OCI-LY1 (cell line): Measurements from ENCODE around the gene PCSK6.

Experiments used
- H2AFZ ChIP-seq: fragments of 200-600 bp; sonication (generic), shearing (Covaris generic); 2 replicates; pipeline ENCODE4 v1.6.0; 2014; ENCODE audit warnings: antibody characterized with exemption, mild to moderate bottlenecking, low read length
- H3F3A ChIP-seq: fragments of 200-600 bp; sonication (generic), shearing (Covaris generic); 2 replicates; pipeline ENCODE4 v1.6.0; 2014; ENCODE audit warnings: mild to moderate bottlenecking, antibody characterized with exemption, low read length, moderate library complexity; ENCODE audit not compliant: insufficient read depth
- H3K27ac ChIP-seq: fragments of 200-600 bp; sonication (generic); 2 replicates; pipeline ENCODE4 v1.5.1; 2014; ENCODE audit warnings: low read length, mixed run types, mild to moderate bottlenecking, low read depth; ENCODE audit not compliant: poor library complexity, severe bottlenecking
- H3K27me3 ChIP-seq: fragments of 200-600 bp; sonication (generic); 2 replicates; pipeline ENCODE4 v1.6.0; 2014; ENCODE audit warnings: antibody characterized with exemption, mild to moderate bottlenecking, low read length, moderate library complexity; ENCODE audit not compliant: insufficient read depth
- H3K36me3 ChIP-seq: fragments of 200-600 bp; sonication (generic); 2 replicates; pipeline ENCODE4 v1.6.1; 2014; ENCODE audit warnings: mild to moderate bottlenecking, antibody characterized with exemption, low read length, moderate library complexity, mixed read lengths; ENCODE audit not compliant: insufficient read depth
- H3K4me1 ChIP-seq: fragments of 200-600 bp; sonication (generic); 2 replicates; pipeline ENCODE4 v1.5.1; 2014; ENCODE audit warnings: mild to moderate bottlenecking, low read length, moderate library complexity; ENCODE audit not compliant: insufficient read depth, severe bottlenecking
- H3K4me2 ChIP-seq: fragments of 200-600 bp; sonication (generic), shearing (Covaris generic); 2 replicates; pipeline ENCODE4 v1.6.1; 2014; ENCODE audit warnings: low read length
- H3K4me3 ChIP-seq: fragments of 200-600 bp; sonication (generic); 2 replicates; pipeline ENCODE4 v1.5.1; 2014; ENCODE audit warnings: low read length, low read depth, mild to moderate bottlenecking, mixed read lengths; ENCODE audit not compliant: poor library complexity, severe bottlenecking
- H3K79me2 ChIP-seq: fragments of 200-600 bp; shearing (Covaris generic); 2 replicates; pipeline ENCODE4 v1.6.1; 2016; ENCODE audit warnings: mixed run types, low read length, mixed read lengths; ENCODE audit not compliant: insufficient read depth
- H3K9ac ChIP-seq: fragments of 200-600 bp; sonication (generic), shearing (Covaris generic); 2 replicates; pipeline ENCODE4 v1.6.1; 2014; ENCODE audit warnings: mild to moderate bottlenecking, low read length, mixed read lengths
- H3K9me2 ChIP-seq: fragments of 200-600 bp; sonication (generic), shearing (Covaris generic); 2 replicates; pipeline ENCODE4 v1.6.1; 2014; ENCODE audit warnings: low read depth, mild to moderate bottlenecking, low read length, mixed read lengths
- H3K9me3 ChIP-seq: fragments of 200-600 bp; shearing (Covaris generic); 2 replicates; pipeline ENCODE4 v1.6.1; 2014; ENCODE audit warnings: low read length, mixed read lengths
- H4K20me1 ChIP-seq: fragments of 200-600 bp; sonication (generic), shearing (Covaris generic); 2 replicates; pipeline ENCODE4 v1.6.0; 2016; ENCODE audit warnings: mild to moderate bottlenecking, low read length; ENCODE audit not compliant: insufficient read depth
- CTCF ChIP-seq: fragments of 200-600 bp; sonication (generic), shearing (Covaris generic); IDR thresholded peaks from 2 replicates; pipeline ENCODE4 v1.5.1; 2017; ENCODE audit warnings: mild to moderate bottlenecking, antibody characterized with exemption, low read length, moderate library complexity, mixed read lengths
- EZH2 ChIP-seq: fragments of 200-600 bp; sonication (generic), shearing (Covaris generic); IDR thresholded peaks from 2 replicates; pipeline ENCODE4 v1.8.0; 2017; ENCODE audit warnings: borderline replicate concordance, mixed run types, mild to moderate bottlenecking, antibody characterized with exemption, low read length, moderate library complexity, mixed read lengths

Gene PCSK6

GRCh38 chr15:101374326-101374725, 115.2 kb downstream of the PCSK6 start:
- H3K27ac ChIP-seq: no peak overlapping the region
- H3K9me2 ChIP-seq: no peaks in the 10 kb centered on the region
- no peaks in the 10 kb centered on the region for H3K36me3 ChIP-seq
- 0 out of 2 replicates have a peak, but pooled peaks cover 4% of the 10 kb centered on the region for H3K27me3 ChIP-seq
- H2AFZ ChIP-seq: no peak overlapping the region
- no peak for TF ChIP-seq CTCF
- TF ChIP-seq EZH2: no peak
- H3K79me2 ChIP-seq: no peaks in the 10 kb centered on the region
- no peaks in the 10 kb centered on the region for H4K20me1 ChIP-seq
- no peak overlapping the region for H3K4me3 ChIP-seq
- no peaks in the 10 kb centered on the region for H3F3A ChIP-seq
- no peaks in the 10 kb centered on the region for H3K9me3 ChIP-seq
- no peak overlapping the region for H3K9ac ChIP-seq
- H3K4me2 ChIP-seq: no peak overlapping the region
- no peaks in the 10 kb centered on the region for H3K4me1 ChIP-seq

GRCh38 chr15:101373577-101373976, 115.9 kb downstream of the PCSK6 start:
- H3K4me3 ChIP-seq: no peak overlapping the region
- H3K9ac ChIP-seq: no peak overlapping the region
- 0 out of 2 replicates have a peak, but pooled peaks cover 4% of the 10 kb centered on the region for H3K27me3 ChIP-seq
- no peak overlapping the region for H3K27ac ChIP-seq
- H3K4me1 ChIP-seq: no peaks in the 10 kb centered on the region
- H3K4me2 ChIP-seq: no peak overlapping the region
- H3K79me2 ChIP-seq: no peaks in the 10 kb centered on the region
- no peaks in the 10 kb centered on the region for H3F3A ChIP-seq
- no peaks in the 10 kb centered on the region for H4K20me1 ChIP-seq
- no peaks in the 10 kb centered on the region for H3K36me3 ChIP-seq
- no peak overlapping the region for H2AFZ ChIP-seq
- no peak for TF ChIP-seq CTCF
- TF ChIP-seq EZH2: no peak
- H3K9me3 ChIP-seq: no peaks in the 10 kb centered on the region
- no peaks in the 10 kb centered on the region for H3K9me2 ChIP-seq

- Histone ChIP-seq H3K79me2 (no peaks in the 10 kb centered on the region), H3K9ac (no peak overlapping the region), H2AFZ (no peak overlapping the region), H3F3A (no peaks in the 10 kb centered on the region), H3K4me1 (no peaks in the 10 kb centered on the region), H3K9me3 (no peaks in the 10 kb centered on the region), H3K4me2 (no peak overlapping the region), H3K36me3 (no peaks in the 10 kb centered on the region), H3K4me3 (no peak overlapping the region), H4K20me1 (no peaks in the 10 kb centered on the region), H3K9me2 (no peaks in the 10 kb centered on the region), H3K27me3 (0 out of 2 replicates have a peak, but pooled peaks cover under 1% of the 10 kb centered on the region), H3K27ac (no peak overlapping the region)
- TF ChIP-seq EZH2: no peak
- TF ChIP-seq CTCF: no peak
Observed at GRCh38 chr15:101372960-101373525, 116.5 kb downstream of the PCSK6 start.
